ENCODE measurements around the gene TMEM243. TPM values are rescaled to one million over a fixed set of nuclear protein-coding genes. Genes with fewer than 3 reads are reported as not detected.

TMEM243 gene
- total RNA-seq, 1 experiment from 2014 or later = 23.5 TPM

DNA sequence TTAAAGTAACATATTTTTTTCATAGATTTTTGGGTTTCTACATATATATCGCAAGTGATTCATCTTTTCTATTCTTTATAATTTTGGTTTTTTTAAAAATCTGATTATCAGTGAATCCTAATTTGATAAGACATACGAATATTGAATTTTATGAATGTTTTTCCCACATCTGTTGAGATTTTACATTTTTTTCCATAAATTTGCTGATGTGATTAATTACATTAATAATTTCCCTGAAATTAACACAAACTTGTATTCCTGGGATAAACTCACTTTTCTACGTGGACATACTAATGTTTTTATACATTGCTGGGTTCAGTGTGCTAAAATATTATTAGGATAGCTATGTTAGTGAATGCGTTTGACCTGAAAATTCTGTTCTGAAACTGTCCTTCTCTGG lies 41.2 kb downstream of the TMEM243 start:
- WGBS (ENCODE audit: extremely low coverage, insufficient read length, low lambda C conversion rate) = no CpG with 5 or more reads among the region's 4 CpGs
- peaks cover 37 to 76% (median 73%) of the 10 kb centered on the region in 3 experiments; a peak in 6 of 7 replicates for H3K36me3 Mint-ChIP-seq (ENCODE audit: insufficient read depth in 1 of 3, low read depth in 3 of 3)
- TF ChIP-seq, protein P1, sequence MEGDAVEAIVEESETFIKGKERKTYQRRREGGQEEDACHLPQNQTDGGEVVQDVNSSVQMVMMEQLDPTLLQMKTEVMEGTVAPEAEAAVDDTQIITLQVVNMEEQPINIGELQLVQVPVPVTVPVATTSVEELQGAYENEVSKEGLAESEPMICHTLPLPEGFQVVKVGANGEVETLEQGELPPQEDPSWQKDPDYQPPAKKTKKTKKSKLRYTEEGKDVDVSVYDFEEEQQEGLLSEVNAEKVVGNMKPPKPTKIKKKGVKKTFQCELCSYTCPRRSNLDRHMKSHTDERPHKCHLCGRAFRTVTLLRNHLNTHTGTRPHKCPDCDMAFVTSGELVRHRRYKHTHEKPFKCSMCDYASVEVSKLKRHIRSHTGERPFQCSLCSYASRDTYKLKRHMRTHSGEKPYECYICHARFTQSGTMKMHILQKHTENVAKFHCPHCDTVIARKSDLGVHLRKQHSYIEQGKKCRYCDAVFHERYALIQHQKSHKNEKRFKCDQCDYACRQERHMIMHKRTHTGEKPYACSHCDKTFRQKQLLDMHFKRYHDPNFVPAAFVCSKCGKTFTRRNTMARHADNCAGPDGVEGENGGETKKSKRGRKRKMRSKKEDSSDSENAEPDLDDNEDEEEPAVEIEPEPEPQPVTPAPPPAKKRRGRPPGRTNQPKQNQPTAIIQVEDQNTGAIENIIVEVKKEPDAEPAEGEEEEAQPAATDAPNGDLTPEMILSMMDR (conservative IDR thresholded peaks at IDR 0.05) = no peak

More for the DNA sequence above, 41.2 kb downstream of the TMEM243 start:
- H3T11ph ChIP-seq (ENCODE audit: low read length) = no peak overlapping the region
- H3K27me3 ChIP-seq (ENCODE audit: insufficient read depth, low read length) = no peaks in the 10 kb centered on the region
- no peaks in the 10 kb centered on the region for H3K4me1 ChIP-seq (ENCODE audit: insufficient read depth, low read length)
- H3K4me1 Mint-ChIP-seq = no peaks in the 10 kb centered on the region
- H3K4me2 ChIP-seq (ENCODE audit: insufficient read depth, insufficient read length, low read length) = no peak overlapping the region
- no peaks in the 10 kb centered on the region for H3K9me3 ChIP-seq (ENCODE audit: control insufficient read depth, low read depth, low read length)
- no peak overlapping the region for H2BK12ac ChIP-seq (ENCODE audit: insufficient read length, low read depth, low read length)
- no peak overlapping the region for H4K91ac ChIP-seq (ENCODE audit: insufficient read length, low read depth, low read length)
- no peak overlapping the region for H2AFZ ChIP-seq (ENCODE audit: low read length)
- H3K23me2 ChIP-seq (ENCODE audit: insufficient read length, low read depth, low read length, poor library complexity, severe bottlenecking) = no peaks in the 10 kb centered on the region
- no peak overlapping the region for H3K18ac ChIP-seq (ENCODE audit: insufficient read length, low read depth, low read length)
- H3K9me3 Mint-ChIP-seq = no peaks in the 10 kb centered on the region
- H4K5ac ChIP-seq (ENCODE audit: insufficient read length, low read depth, low read length) = no peak overlapping the region
- DNase-seq = no peak
- no peak overlapping the region for H4K8ac ChIP-seq (replicated peaks; ENCODE audit: insufficient read length, low read depth, low read length)
- H2BK120ac ChIP-seq (ENCODE audit: low read depth, low read length, poor library complexity, severe bottlenecking) = no peak overlapping the region
- no peak overlapping the region for H2BK20ac ChIP-seq (ENCODE audit: low read depth, low read length, poor library complexity, severe bottlenecking)
- H3K56ac ChIP-seq (ENCODE audit: insufficient read length, low read depth, low read length) = no peak overlapping the region
- no peak overlapping the region for H3K4me3 Mint-ChIP-seq
- H3K27me3 Mint-ChIP-seq (ENCODE audit: low read depth) = no peaks in the 10 kb centered on the region
- H3K27ac Mint-ChIP-seq = no peak overlapping the region
- H4K20me1 ChIP-seq (ENCODE audit: control insufficient read depth, insufficient read depth, insufficient read length) = no peaks in the 10 kb centered on the region
- no peak overlapping the region for H2BK5ac ChIP-seq (ENCODE audit: insufficient read length, low read length)
- no peak overlapping the region for H3K9ac ChIP-seq (ENCODE audit: extremely low read depth, insufficient read length, low read length)
- H3K23ac ChIP-seq (ENCODE audit: insufficient read length, low read depth, low read length) = no peak overlapping the region
- no peak overlapping the region for H3K14ac ChIP-seq (ENCODE audit: insufficient read depth, low read length)
- H2AK5ac ChIP-seq (ENCODE audit: insufficient read length, low read length) = no peak overlapping the region
- no peak overlapping the region for H3K4ac ChIP-seq (ENCODE audit: low read depth, low read length)
- no peak overlapping the region for H3K27ac ChIP-seq (ENCODE audit: insufficient read length, low read depth, low read length)
- H3K79me1 ChIP-seq (ENCODE audit: insufficient read depth, low read depth, low read length, poor library complexity, severe bottlenecking) = no peaks in the 10 kb centered on the region
- no peak overlapping the region for H2BK15ac ChIP-seq (ENCODE audit: low read depth, low read length)
- H3K79me2 ChIP-seq (ENCODE audit: insufficient read depth, low read length) = no peaks in the 10 kb centered on the region
